HEK293 (cell line): Measurements from ENCODE around the gene UBAP1L.

ENCODE experiments used
- CTCF ChIA-PET: fragments of 350-600 bp; formaldehyde crosslinking; extraction: SDS; loops from one replicate; lab custom pipeline; 2021; ENCODE audit warnings: antibody characterized with exemption; lab: Yijun Ruan, JAX
- POLR2A ChIA-PET: fragments of 300-600 bp; formaldehyde crosslinking; extraction: SDS; loops from one replicate; lab custom pipeline; 2020; ENCODE audit warnings: antibody characterized with exemption, inconsistent platforms; lab: Yijun Ruan, JAX
- H3K27ac ChIP-seq: fragments of 200-500 bp; sonication (Bioruptor generic); 2 replicates; pipeline ENCODE4 v1.5.1; 2014; ENCODE audit warnings: low read depth, low read length, control low read depth, inconsistent platforms; ENCODE audit errors: extremely low read depth
- H3K36me3 ChIP-seq, 2 experiments: fragments of 200-500 bp in 1 of 2; sonication (Bioruptor generic) in 1 of 2; 1 replicate in 1 of 2; 2 replicates in 1 of 2; pipeline ENCODE4 v1.5.1; 2014 to 2017; ENCODE audit warnings: inconsistent platforms in 2 of 2, low read length in 2 of 2; ENCODE audit not compliant: control insufficient read depth in 2 of 2, insufficient read depth in 1 of 2
- H3K4me1 ChIP-seq: fragments of 200-500 bp; sonication (Bioruptor generic); 2 replicates; pipeline ENCODE4 v1.5.1; 2014; ENCODE audit warnings: mild to moderate bottlenecking, low read length, inconsistent platforms; ENCODE audit not compliant: control insufficient read depth, insufficient read depth
- H3K4me3 ChIP-seq: 2 replicates; pipeline ENCODE4 v1.5.1; 2011; ENCODE audit warnings: low read depth, mild to moderate bottlenecking, control low read depth, low read length, moderate library complexity
- H3K9me3 ChIP-seq: fragments of 200-500 bp; sonication (Bioruptor generic); 2 replicates; pipeline ENCODE4 v1.5.1; 2014; ENCODE audit warnings: low read depth, low read length, inconsistent platforms; ENCODE audit not compliant: control insufficient read depth, insufficient read depth
- BCL11B ChIP-seq: fragments of 450-650 bp; formaldehyde crosslinking; IDR thresholded peaks from 2 replicates; pipeline ENCODE4 v1.5.1; 2016; ENCODE audit warnings: low read depth, missing biosample characterization, missing genetic modification characterization
- BCL6B ChIP-seq: fragments of 450-650 bp; formaldehyde crosslinking; IDR thresholded peaks from 2 replicates; pipeline ENCODE4 v1.5.1; 2017; ENCODE audit warnings: missing biosample characterization, missing genetic modification characterization
- GLIS1 ChIP-seq: fragments of 450-650 bp; formaldehyde crosslinking; IDR thresholded peaks from 2 replicates; pipeline ENCODE4 v1.5.1; 2016; ENCODE audit warnings: missing biosample characterization, missing genetic modification characterization
- KLF1 ChIP-seq: fragments of 450-650 bp; formaldehyde crosslinking; IDR thresholded peaks from 2 replicates; pipeline ENCODE4 v1.5.1; 2016; ENCODE audit warnings: missing biosample characterization, missing genetic modification characterization
- KLF9 ChIP-seq: fragments of 450-650 bp; formaldehyde crosslinking; IDR thresholded peaks from 2 replicates; pipeline ENCODE4 v1.5.1; 2016; ENCODE audit warnings: missing biosample characterization, missing genetic modification characterization, low read depth
- SALL2 ChIP-seq: fragments of 450-650 bp; formaldehyde crosslinking; IDR thresholded peaks from 2 replicates; pipeline ENCODE4 v1.5.0; 2017; ENCODE audit warnings: missing biosample characterization, mild to moderate bottlenecking, missing genetic modification characterization, borderline replicate concordance
- TCF7L2 ChIP-seq: IDR thresholded peaks from 2 replicates; pipeline ENCODE4 v1.6.1; 2011; ENCODE audit warnings: low read depth, mild to moderate bottlenecking, inconsistent platforms, low read length, moderate library complexity, borderline replicate concordance
- ZFHX2 ChIP-seq: fragments of 450-650 bp; formaldehyde crosslinking; conservative IDR thresholded peaks from 2 replicates; pipeline ENCODE4 v1.5.1; 2016; ENCODE audit warnings: missing biosample characterization, missing genetic modification characterization
- ZNF132 ChIP-seq: fragments of 450-650 bp; formaldehyde crosslinking; IDR thresholded peaks from 2 replicates; pipeline ENCODE4 v1.5.1; 2017; ENCODE audit warnings: missing biosample characterization, missing genetic modification characterization, borderline replicate concordance
- ZNF148 ChIP-seq: fragments of 450-650 bp; formaldehyde crosslinking; IDR thresholded peaks from 2 replicates; pipeline ENCODE4 v1.5.0; 2017; ENCODE audit warnings: missing biosample characterization, missing genetic modification characterization, borderline replicate concordance
- ZNF155 ChIP-seq: fragments of 450-650 bp; formaldehyde crosslinking; IDR thresholded peaks from 2 replicates; pipeline ENCODE4 v1.5.1; 2016; ENCODE audit warnings: missing biosample characterization, missing genetic modification characterization
- ZNF16 ChIP-seq: fragments of 450-650 bp; formaldehyde crosslinking; IDR thresholded peaks from 2 replicates; pipeline ENCODE4 v1.5.1; 2016; ENCODE audit warnings: low read depth, missing biosample characterization, missing genetic modification characterization
- ZNF248 ChIP-seq: fragments of 450-650 bp; formaldehyde crosslinking; IDR thresholded peaks from 2 replicates; pipeline ENCODE4 v1.5.1; 2017; ENCODE audit warnings: missing biosample characterization, missing genetic modification characterization
- ZNF280D ChIP-seq: fragments of 450-650 bp; formaldehyde crosslinking; IDR thresholded peaks from 2 replicates; pipeline ENCODE4 v1.5.1; 2016; ENCODE audit warnings: missing biosample characterization, missing genetic modification characterization
- ZNF324 ChIP-seq: fragments of 450-650 bp; formaldehyde crosslinking; IDR thresholded peaks from 2 replicates; pipeline ENCODE4 v1.5.1; 2016; ENCODE audit warnings: missing biosample characterization, missing genetic modification characterization
- ZNF354C ChIP-seq: fragments of 450-650 bp; formaldehyde crosslinking; IDR thresholded peaks from 2 replicates; pipeline ENCODE4 v1.5.1; 2016; ENCODE audit warnings: missing biosample characterization, missing genetic modification characterization, low read depth, borderline replicate concordance
- ZNF362 ChIP-seq: fragments of 450-650 bp; formaldehyde crosslinking; IDR thresholded peaks from 2 replicates; pipeline ENCODE4 v1.5.1; 2016; ENCODE audit warnings: missing biosample characterization, missing genetic modification characterization
- ZNF366 ChIP-seq: fragments of 450-650 bp; formaldehyde crosslinking; conservative IDR thresholded peaks from 2 replicates; pipeline ENCODE4 v1.5.1; 2016; ENCODE audit warnings: missing biosample characterization, missing genetic modification characterization
- ZNF501 ChIP-seq: fragments of 450-650 bp; formaldehyde crosslinking; IDR thresholded peaks from 2 replicates; pipeline ENCODE4 v1.5.1; 2016; ENCODE audit warnings: missing biosample characterization, missing genetic modification characterization
- ZNF677 ChIP-seq: fragments of 450-650 bp; IDR thresholded peaks from 2 replicates; pipeline ENCODE4 v1.5.0; 2018; ENCODE audit warnings: missing biosample characterization, mild to moderate bottlenecking, missing genetic modification characterization, moderate library complexity
- ZNF704 ChIP-seq: fragments of 450-650 bp; formaldehyde crosslinking; IDR thresholded peaks from 2 replicates; pipeline ENCODE4 v1.5.1; 2016; ENCODE audit warnings: missing biosample characterization, missing genetic modification characterization
- ZSCAN16 ChIP-seq: fragments of 450-650 bp; formaldehyde crosslinking; IDR thresholded peaks from 2 replicates; pipeline ENCODE4 v1.5.1; 2016; ENCODE audit warnings: missing biosample characterization, missing genetic modification characterization

The UBAP1L gene

GRCh38 chr15:65072027-65072426 lies 43.0 kb downstream of the UBAP1L start (continued):
- TF ChIP-seq ZNF148 (tag by site-specific recombination) (no peak), ZNF362 (tag by site-specific recombination) (no peak), ZNF16 (tag by site-specific recombination) (no peak), ZNF677 (tag by site-specific recombination) (no peak), BCL11B (no peak), ZNF132 (tag by site-specific recombination) (no peak), SALL2 (tag by site-specific recombination) (no peak), ZNF248 (tag by site-specific recombination) (no peak), ZNF704 (tag by site-specific recombination) (no peak)
- TF ChIP-seq, all 188 proteins: peak for 0

- ChIA-PET CTCF (no interaction called here), POLR2A (no interaction called here)
- TF ChIP-seq GLIS1 (tag by site-specific recombination) (peak; percentile 29; the same call in 1 of the 2 replicates), ZNF501 (tag by site-specific recombination) (no peak), KLF9 (tag by site-specific recombination) (no peak), ZSCAN16 (tag by site-specific recombination) (no peak), ZNF366 (tag by site-specific recombination) (no peak), KLF1 (tag by site-specific recombination) (no peak), ZNF280D (no peak), BCL6B (no peak), ZNF324 (no peak), ZNF155 (tag by site-specific recombination) (no peak), ZNF354C (tag by site-specific recombination) (no peak), ZFHX2 (tag by site-specific recombination) (0 out of 2 replicates have a peak, but pooled peaks have one; percentile 17), TCF7L2 (no peak)
- Histone ChIP-seq H3K4me1 (no peaks in the 10 kb centered on the region), H3K9me3 (no peaks in the 10 kb centered on the region), H3K27ac (no peak overlapping the region), H3K4me3 (no peak overlapping the region), H3K36me3 (no peaks in the 10 kb centered on the region)
Measured at GRCh38 chr15:65071381-65071811, 43.6 kb downstream of the UBAP1L start.
